A549 (cell line): ENCODE data around the gene DCLK2.

Source experiments
- CHD4 ChIP-seq: fragments of 200-600 bp; sonication (generic); IDR thresholded peaks from 2 replicates; pipeline ENCODE4 v1.6.1; 2016; ENCODE audit warnings: antibody characterized with exemption, mild to moderate bottlenecking, borderline replicate concordance
- CTCF ChIP-seq: fragments of >200 bp; sonication (Bioruptor Twin); formaldehyde crosslinking; IDR thresholded peaks from 3 replicates; pipeline ENCODE4 v1.5.1; 2016
- SMC3 ChIP-seq: fragments of >200 bp; sonication (Bioruptor Twin); formaldehyde crosslinking; IDR thresholded peaks from 3 replicates; pipeline ENCODE4 v1.6.1; 2018; ENCODE audit warnings: inconsistent platforms

DNA sequence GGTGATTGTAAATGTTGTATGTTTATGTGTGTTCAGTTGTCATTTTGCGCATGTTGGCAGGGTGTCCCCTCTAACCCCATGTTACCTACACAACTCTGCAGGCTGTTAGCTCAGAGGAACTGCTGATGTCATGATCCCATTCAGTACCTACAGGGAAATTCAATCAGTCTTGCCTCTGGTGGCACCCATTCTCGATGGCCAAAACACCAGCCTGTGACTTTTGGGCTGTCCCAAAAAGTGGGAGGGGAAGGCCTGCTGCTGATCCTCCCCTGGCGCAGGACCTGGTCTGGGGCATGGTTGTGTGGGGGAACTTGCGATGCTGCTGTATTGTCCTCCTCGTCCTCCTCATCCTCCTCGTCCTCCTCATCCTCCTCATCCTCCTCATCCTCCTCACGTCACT is 174.5 kb downstream of the DCLK2 start:
- TF ChIP-seq SMC3 (no peak), CHD4 (no peak), CTCF (no peak)
